PC-3 (cell line): Measurements from ENCODE around the gene GPR146. TPM values are rescaled to one million over a fixed set of nuclear protein-coding genes. Genes with fewer than 3 reads are reported as not detected.
"Not testable (repeated sequence)": the region's sequence is repeated elsewhere in the genome, so short reads cannot be mapped to it uniquely, and the experiment has no call there.

Experiments used
- ATAC-seq: fragments of 200-7000 bp; cut with Tn5 transposase; 2 replicates; pipeline ENCODE4 v1.9.1; 2020; ENCODE audit warnings: mild to moderate bottlenecking, moderate library complexity
- BruUV-seq: library from RNA; stranded (reverse); fragments of 400-500 nt; replicated peaks from 2 replicates; lab custom pipeline; 2021; lab: Mats Ljungman, UMichigan
- CTCF ChIA-PET: fragments of 300-600 bp; sonication (Branson Sonifier 250); formaldehyde crosslinking; loops from one replicate; lab custom pipeline; 2022; ENCODE audit warnings: antibody characterized with exemption; lab: Charles Lee
- POLR2A ChIA-PET: fragments of 300-600 bp; sonication (Branson Sonifier 250); formaldehyde crosslinking; loops from one replicate; lab custom pipeline; 2022; ENCODE audit warnings: antibody characterized with exemption; ENCODE audit not compliant: unreplicated experiment; lab: Charles Lee
- DNase-seq: peaks from one replicate; pipeline ENCODE4 v3.0.0-alpha.2; 2015
- H2AFZ ChIP-seq: fragments of 300-600 bp; sonication (generic); 2 replicates; pipeline ENCODE4 v1.6.0; 2016; ENCODE audit warnings: antibody characterized with exemption, low read length
- H3F3A ChIP-seq: fragments of 300-600 bp; sonication (generic); one replicate; pipeline ENCODE4 v1.6.0; 2017; ENCODE audit warnings: antibody characterized with exemption, low read length, control low read depth, mild to moderate bottlenecking; ENCODE audit not compliant: unreplicated experiment
- H3K27ac ChIP-seq: fragments of 300-600 bp; sonication (generic); 2 replicates; pipeline ENCODE4 v1.5.1; 2016; ENCODE audit warnings: mild to moderate bottlenecking, low read length
- H3K27me3 ChIP-seq: fragments of 300-600 bp; sonication (generic); 2 replicates; pipeline ENCODE4 v1.6.1; 2016; ENCODE audit warnings: low read length, mixed read lengths
- H3K36me3 ChIP-seq: fragments of 300-600 bp; sonication (generic); 2 replicates; pipeline ENCODE4 v1.6.1; 2016; ENCODE audit warnings: low read depth, mixed run types, low read length, mixed read lengths
- H3K4me1 ChIP-seq: fragments of 300-600 bp; sonication (generic); 2 replicates; pipeline ENCODE4 v1.5.1; 2016; ENCODE audit warnings: low read length; ENCODE audit not compliant: insufficient read depth
- H3K4me2 ChIP-seq: fragments of 300-600 bp; sonication (generic); 2 replicates; pipeline ENCODE4 v1.6.0; 2016; ENCODE audit warnings: low read length
- H3K4me3 ChIP-seq: fragments of 300-600 bp; sonication (generic); 2 replicates; pipeline ENCODE4 v1.5.1; 2016; ENCODE audit warnings: mild to moderate bottlenecking, low read length, mixed read lengths
- H3K79me2 ChIP-seq: fragments of 300-600 bp; sonication (generic); 2 replicates; pipeline ENCODE4 v1.6.1; 2017; ENCODE audit warnings: low read length, mixed read lengths
- H3K9ac ChIP-seq: fragments of 300-600 bp; sonication (generic); 2 replicates; pipeline ENCODE4 v1.6.0; 2016; ENCODE audit warnings: mild to moderate bottlenecking, low read length
- H3K9me2 ChIP-seq: fragments of 300-600 bp; sonication (generic); replicated peaks from 2 replicates; pipeline ENCODE4 v1.6.1; 2016; ENCODE audit warnings: mixed run types, low read length, mixed read lengths
- H3K9me3 ChIP-seq: fragments of 300-600 bp; sonication (generic); 2 replicates; pipeline ENCODE4 v1.6.1; 2016; ENCODE audit warnings: low read length, mixed read lengths
- H4K20me1 ChIP-seq: fragments of 300-600 bp; sonication (generic); 2 replicates; pipeline ENCODE4 v1.6.1; 2016; ENCODE audit warnings: low read length, mixed read lengths
- CTCF ChIP-seq: fragments of 300-600 bp; sonication (generic); conservative IDR thresholded peaks from 2 replicates; pipeline ENCODE4 v1.5.1; 2017; ENCODE audit warnings: antibody characterized with exemption, low read depth, mild to moderate bottlenecking, low read length
- EZH2 ChIP-seq: fragments of 300-600 bp; sonication (generic); IDR thresholded peaks from one replicate; pipeline ENCODE4 v1.6.1; 2017; ENCODE audit warnings: antibody characterized with exemption, mild to moderate bottlenecking, low read length; ENCODE audit not compliant: unreplicated experiment
- EZH2phosphoT487 ChIP-seq: fragments of 300-600 bp; sonication (generic); IDR thresholded peaks from 2 replicates; pipeline ENCODE4 v1.6.1; 2018; ENCODE audit warnings: mild to moderate bottlenecking, antibody characterized with exemption, low read length, borderline replicate concordance
- intact Hi-C: fragments of 100-400 bp; cut with micrococcal nuclease; formaldehyde crosslinking; loops from 2 replicates; pipeline ENCODE4 v1.9.0; 2023
- total RNA-seq: library from RNA; depleted of rRNA; stranded (reverse); fragments of >200 nt; gene quantifications from 2 replicates; pipeline ENCODE4 v1.2.3, GENCODE V29; 2014

Gene GPR146
- total RNA-seq, 1 experiment from 2014 or later: 2.7 TPM

GRCh38 chr7:999149-999879 is 45.0 kb upstream of the GPR146 start:
- intact Hi-C loops: no loop called here
- no peak overlapping the region for H2AFZ ChIP-seq
- no peaks in the 10 kb centered on the region for H3K9me3 ChIP-seq
- H3K79me2 ChIP-seq: no peaks in the 10 kb centered on the region
- no peaks in the 10 kb centered on the region for H3K36me3 ChIP-seq
- H4K20me1 ChIP-seq: no peaks in the 10 kb centered on the region
- no peak overlapping the region for H3K9ac ChIP-seq
- H3K27me3 ChIP-seq: no peaks in the 10 kb centered on the region
- TF ChIP-seq CTCF: no peak
- no peak for TF ChIP-seq EZH2phosphoT487
- TF ChIP-seq EZH2: no peak
- ChIA-PET POLR2A (no interaction called here), CTCF (no interaction called here)
- no peaks in the 10 kb centered on the region for H3F3A ChIP-seq
- H3K4me1 ChIP-seq: no peaks in the 10 kb centered on the region
- no peak overlapping the region for H3K4me3 ChIP-seq
- H3K4me2 ChIP-seq: no peak overlapping the region
- no peaks in the 10 kb centered on the region for H3K9me2 ChIP-seq
- DNase-seq: no peak
- ATAC-seq: no peak
- BruUV-seq: no TSS peak
- no peak overlapping the region for H3K27ac ChIP-seq

GRCh38 chr7:999941-1000935 is 44.1 kb upstream of the GPR146 start:
- Histone ChIP-seq H3K9me3 (no peaks in the 10 kb centered on the region), H3K36me3 (no peaks in the 10 kb centered on the region), H3K4me2 (no peak overlapping the region), H2AFZ (no peak overlapping the region), H3K9ac (no peak overlapping the region), H3K4me1 (no peaks in the 10 kb centered on the region), H3K27me3 (no peaks in the 10 kb centered on the region), H3K9me2 (no peaks in the 10 kb centered on the region), H3K4me3 (no peak overlapping the region), H3K79me2 (no peaks in the 10 kb centered on the region), H3K27ac (no peak overlapping the region), H3F3A (no peaks in the 10 kb centered on the region), H4K20me1 (no peaks in the 10 kb centered on the region)
- ChIA-PET CTCF (no interaction called here), POLR2A (no interaction called here)
- intact Hi-C loops: no loop called here
- DNase-seq (no peak), ATAC-seq (no peak)
- no peak for TF ChIP-seq EZH2phosphoT487
- TF ChIP-seq CTCF: no peak
- TF ChIP-seq EZH2: no peak
- no TSS peak for BruUV-seq

- CTCF ChIA-PET, H3K79me2 ChIP-seq, H2AFZ ChIP-seq, H3K36me3 ChIP-seq, BruUV-seq, H3F3A ChIP-seq, H3K4me1 ChIP-seq, H3K4me2 ChIP-seq, H3K9me2 ChIP-seq, H3K4me3 ChIP-seq, H3K9ac ChIP-seq, H3K9me3 ChIP-seq, intact Hi-C loops, H3K27ac ChIP-seq, H4K20me1 ChIP-seq, DNase-seq, H3K27me3 ChIP-seq, POLR2A ChIA-PET: not testable (repeated sequence)
- ATAC-seq: peak; percentile 55
Measured at GRCh38 chr7:1001069-1001770, 43.1 kb upstream of the GPR146 start.

GRCh38 chr7:1002026-1002425 is 42.3 kb upstream of the GPR146 start:
- H3K9me2 ChIP-seq, H3K4me3 ChIP-seq, H3K4me2 ChIP-seq, H3K79me2 ChIP-seq, H3K27me3 ChIP-seq, H3K36me3 ChIP-seq, H2AFZ ChIP-seq, intact Hi-C loops, ATAC-seq, H3K9ac ChIP-seq, H4K20me1 ChIP-seq, H3K27ac ChIP-seq, DNase-seq, BruUV-seq, POLR2A ChIA-PET, H3K9me3 ChIP-seq, CTCF ChIA-PET, H3K4me1 ChIP-seq, H3F3A ChIP-seq: not testable (repeated sequence)
